ENCODE data around the gene CMC2. TPM values are rescaled to one million over a fixed set of nuclear protein-coding genes. Genes with fewer than 3 reads are reported as not detected.

CMC2 gene
- total and polyA plus RNA-seq, 9 of the 15 experiments (the other 6 are each of a cell fraction or from before 2014, with no cell fraction given): 122 to 501 (median 172) TPM

- TF ChIP-seq RBM39 (optimal IDR thresholded peaks at IDR 0.05; ENCODE audit: low read depth, low read length) (no peak), TGIF2 (CRISPR knock-in tag; IDR thresholded peaks at IDR 0.05) (no peak), ATF7 (IDR thresholded peaks at IDR 0.05) (no peak), HEY1 (CRISPR knock-in tag; IDR thresholded peaks at IDR 0.05; ENCODE audit: borderline replicate concordance) (no peak), SRSF7 (optimal IDR thresholded peaks at IDR 0.05; ENCODE audit: low read depth, low read length) (no peak), NR3C1 (CRISPR knock-in tag; IDR thresholded peaks at IDR 0.05) (no peak), MED1 (CRISPR knock-in tag; IDR thresholded peaks at IDR 0.05; ENCODE audit: borderline replicate concordance) (no peak), RBM15 (IDR thresholded peaks at IDR 0.05; ENCODE audit: insufficient read depth, low read length) (no peak), CHD2 (IDR thresholded peaks at IDR 0.05; ENCODE audit: low read depth, low read length) (no peak), SNRNP70 (optimal IDR thresholded peaks at IDR 0.05; ENCODE audit: low read depth, low read length) (no peak), TEAD2 (tag; IDR thresholded peaks at IDR 0.05) (no peak), ZFPM2 (CRISPR knock-in tag; IDR thresholded peaks at IDR 0.05) (no peak), ZBTB7A (IDR thresholded peaks at IDR 0.05; ENCODE audit: borderline replicate concordance, control insufficient read depth, low read depth, low read length) (no peak; the same call in 1 of the 2 replicates), HNRNPH1 (optimal IDR thresholded peaks at IDR 0.05; ENCODE audit: low read depth, low read length) (no peak), NR2C1 (IDR thresholded peaks at IDR 0.05) (no peak), NR2C1 (tag; IDR thresholded peaks at IDR 0.05) (no peak), CREM (IDR thresholded peaks at IDR 0.05; ENCODE audit: low read depth) (peak; percentile 74), ZBTB2 (IDR thresholded peaks at IDR 0.05) (no peak), NBN (IDR thresholded peaks at IDR 0.05; ENCODE audit: low read depth) (no peak), CTBP1 (IDR thresholded peaks at IDR 0.05; ENCODE audit: borderline replicate concordance) (peak; percentile 90), POLR2G (IDR thresholded peaks at IDR 0.05; ENCODE audit: low read depth, low read length) (peak; percentile 77), CREB1 (IDR thresholded peaks at IDR 0.05) (no peak), CREB1 (CRISPR knock-in tag; IDR thresholded peaks at IDR 0.05) (peak; percentile 46; the same call in 1 of the 2 replicates), U2AF1 (optimal IDR thresholded peaks at IDR 0.05; ENCODE audit: low read depth, low read length) (no peak), TAF1 (IDR thresholded peaks at IDR 0.05; ENCODE audit: control insufficient read depth, extremely low read depth, insufficient read depth, low read length, severe bottlenecking) (peak; percentile 92)
- TF ChIP-seq, protein P1, sequence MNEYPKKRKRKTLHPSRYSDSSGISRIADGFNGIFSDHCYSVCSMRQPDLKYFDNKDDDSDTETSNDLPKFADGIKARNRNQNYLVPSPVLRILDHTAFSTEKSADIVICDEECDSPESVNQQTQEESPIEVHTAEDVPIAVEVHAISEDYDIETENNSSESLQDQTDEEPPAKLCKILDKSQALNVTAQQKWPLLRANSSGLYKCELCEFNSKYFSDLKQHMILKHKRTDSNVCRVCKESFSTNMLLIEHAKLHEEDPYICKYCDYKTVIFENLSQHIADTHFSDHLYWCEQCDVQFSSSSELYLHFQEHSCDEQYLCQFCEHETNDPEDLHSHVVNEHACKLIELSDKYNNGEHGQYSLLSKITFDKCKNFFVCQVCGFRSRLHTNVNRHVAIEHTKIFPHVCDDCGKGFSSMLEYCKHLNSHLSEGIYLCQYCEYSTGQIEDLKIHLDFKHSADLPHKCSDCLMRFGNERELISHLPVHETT (CRISPR knock-in tag; conservative IDR thresholded peaks at IDR 0.05 in 1 of 2, IDR thresholded peaks at IDR 0.05 in 1 of 2): 0 out of 4 replicates have a peak, but pooled peaks of 1 of the 2 experiments have one; percentile 36
- TF ChIP-seq, protein P2, sequence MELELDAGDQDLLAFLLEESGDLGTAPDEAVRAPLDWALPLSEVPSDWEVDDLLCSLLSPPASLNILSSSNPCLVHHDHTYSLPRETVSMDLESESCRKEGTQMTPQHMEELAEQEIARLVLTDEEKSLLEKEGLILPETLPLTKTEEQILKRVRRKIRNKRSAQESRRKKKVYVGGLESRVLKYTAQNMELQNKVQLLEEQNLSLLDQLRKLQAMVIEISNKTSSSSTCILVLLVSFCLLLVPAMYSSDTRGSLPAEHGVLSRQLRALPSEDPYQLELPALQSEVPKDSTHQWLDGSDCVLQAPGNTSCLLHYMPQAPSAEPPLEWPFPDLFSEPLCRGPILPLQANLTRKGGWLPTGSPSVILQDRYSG (tag; conservative IDR thresholded peaks at IDR 0.05; ENCODE audit: low read depth): no peak
Observed at GRCh38 chr16:81035398-81035974, 28.8 kb upstream of the CMC2 start, which contains the start of gene ATMIN (continued).
